Stimulated activated CD4-positive, alpha-beta T cell treated with anti-CD3 and anti-CD28 coated beads, Interleukin-2, amount 100 ng/mL, for 24 hours (primary cell): ENCODE results near the gene ZNF521.

Experiments used
- DNase-seq, 2 donors: peaks; one replicate each; pipeline ENCODE4 v3.0.0-alpha.2; 2020

Gene ZNF521

DNA sequence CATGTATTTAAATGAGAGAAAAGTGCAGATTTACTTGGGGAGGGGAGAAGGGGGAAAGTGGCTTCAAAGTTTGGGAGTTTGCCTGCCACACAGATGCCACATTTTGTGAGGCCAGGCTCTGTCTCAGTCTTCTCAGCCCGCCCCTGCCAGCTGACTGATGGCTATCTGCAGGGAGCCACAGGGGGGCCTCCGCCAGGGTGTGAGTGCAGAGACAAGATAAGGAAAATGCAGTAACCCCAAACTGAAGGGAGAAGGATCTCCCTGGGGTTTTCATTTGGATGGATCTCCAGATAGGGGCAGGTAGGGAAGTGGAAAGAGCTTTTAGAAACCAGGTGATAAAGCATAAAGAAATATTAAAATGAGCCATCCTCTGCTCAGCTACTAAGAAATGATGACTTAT lies 128.8 kb downstream of the ZNF521 start:
- no peak for DNase-seq

DNA sequence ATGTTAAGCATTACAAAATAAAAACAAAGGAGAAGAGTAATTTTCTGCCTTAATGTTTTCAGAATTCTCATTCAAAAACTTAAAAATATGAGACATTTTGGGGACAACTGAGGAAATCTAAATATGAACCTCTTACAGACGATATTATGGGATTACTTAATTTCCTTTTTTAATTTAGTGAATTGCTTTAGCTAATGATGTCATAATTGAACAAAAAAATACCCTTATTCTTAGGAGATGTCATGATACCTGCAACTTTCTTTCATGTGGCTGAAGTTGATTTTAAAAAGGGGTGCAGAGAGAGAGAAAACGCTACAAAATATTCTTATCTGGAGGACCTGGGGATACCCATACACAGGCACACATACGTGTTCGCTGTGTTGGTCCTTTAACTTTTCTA lies 129.3 kb downstream of the ZNF521 start:
- no peak for DNase-seq

DNA sequence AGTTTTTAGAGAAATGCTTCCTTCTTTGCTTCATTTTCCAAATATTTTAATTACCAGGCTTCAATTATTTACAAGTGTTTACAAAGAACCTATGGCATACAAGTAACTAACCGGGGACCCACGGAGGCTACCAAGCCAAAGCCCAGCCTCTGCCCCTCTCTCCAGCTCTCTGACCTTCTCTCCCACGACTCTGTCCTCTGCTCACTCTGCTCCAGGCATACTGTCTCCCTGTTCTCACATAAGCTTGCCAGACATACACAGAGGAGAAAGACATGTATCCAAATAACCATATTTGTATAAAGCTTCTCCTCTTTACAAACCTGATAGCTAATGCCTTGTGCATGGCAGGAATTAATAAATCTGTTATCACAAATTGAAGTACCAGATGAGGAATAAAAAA lies 141.3 kb downstream of the ZNF521 start:
- no peak for DNase-seq

DNA sequence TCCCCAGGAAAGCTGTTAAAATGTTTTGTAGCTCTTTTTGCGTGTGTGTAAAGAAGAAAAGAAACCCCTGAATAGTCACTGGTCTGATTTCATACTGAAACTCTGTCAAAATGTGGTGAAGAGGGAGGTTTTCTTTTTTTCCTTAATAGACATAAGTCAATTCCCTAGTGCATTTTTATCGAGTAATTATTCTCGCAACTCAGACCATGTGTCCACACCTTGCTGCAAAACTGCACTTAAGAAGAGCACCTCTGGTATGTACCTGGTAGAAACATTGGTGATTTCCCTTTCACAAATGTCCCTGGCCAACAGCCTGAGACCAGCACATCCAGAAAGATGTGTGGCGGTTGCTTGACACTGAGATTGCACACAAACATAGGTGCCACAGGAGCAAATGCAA lies 159.9 kb downstream of the ZNF521 start:
- DNase-seq, result no peak

DNA sequence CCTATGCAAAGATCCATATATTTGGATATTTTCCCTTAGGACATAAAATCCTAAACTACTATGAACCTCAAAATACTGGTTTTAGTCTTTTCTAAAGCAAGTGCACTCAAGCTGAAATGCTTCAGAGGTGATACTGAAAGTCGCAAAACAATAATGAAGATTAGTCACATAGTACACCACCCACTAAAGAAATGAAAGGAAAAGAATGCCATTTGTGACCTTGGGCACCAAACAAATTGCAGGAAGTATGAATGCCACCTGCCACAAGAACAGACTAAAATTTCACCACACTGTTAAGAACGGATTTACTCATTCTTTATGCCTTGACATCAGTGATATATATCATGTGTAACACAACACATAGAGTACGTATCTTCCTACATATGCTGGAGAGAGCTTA lies 161.5 kb downstream of the ZNF521 start:
- no peak for DNase-seq

DNA sequence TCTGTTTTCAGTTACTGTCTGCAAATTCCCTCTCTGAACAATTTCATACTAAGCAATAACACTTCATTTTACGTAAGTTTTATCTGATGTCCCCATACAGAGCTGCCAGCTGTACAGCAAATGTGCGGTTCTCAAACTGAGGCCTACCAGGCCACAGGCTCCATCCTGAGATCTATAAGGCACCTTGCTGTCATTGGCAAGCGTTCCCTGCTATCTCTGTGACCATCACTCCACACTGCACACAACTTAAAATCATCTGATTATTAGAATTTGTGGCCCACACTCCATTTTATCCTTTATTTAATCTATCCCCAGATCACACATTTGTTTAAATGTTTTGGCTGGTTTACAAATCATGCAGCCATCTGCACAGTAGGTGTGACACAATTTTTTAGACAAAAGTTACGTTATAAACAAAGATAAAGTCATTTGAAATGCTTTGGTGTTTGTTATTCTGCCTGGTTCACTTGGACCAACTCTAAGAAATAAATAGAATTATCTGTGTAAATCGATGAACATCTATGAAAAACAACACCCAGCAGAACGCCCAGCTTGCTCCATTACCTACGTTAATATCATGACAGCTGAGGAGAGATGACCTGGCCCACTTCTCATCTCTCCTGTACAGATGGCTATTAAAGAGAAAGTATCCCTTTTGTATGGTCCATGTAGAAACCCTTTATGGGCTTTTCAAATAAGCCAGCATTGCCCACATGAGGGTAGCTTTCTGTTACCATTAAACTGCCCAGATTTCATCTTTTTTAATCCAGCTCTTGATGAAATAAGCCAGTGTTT lies 162.4 kb downstream of the ZNF521 start:
- DNase-seq, result no peak

DNA sequence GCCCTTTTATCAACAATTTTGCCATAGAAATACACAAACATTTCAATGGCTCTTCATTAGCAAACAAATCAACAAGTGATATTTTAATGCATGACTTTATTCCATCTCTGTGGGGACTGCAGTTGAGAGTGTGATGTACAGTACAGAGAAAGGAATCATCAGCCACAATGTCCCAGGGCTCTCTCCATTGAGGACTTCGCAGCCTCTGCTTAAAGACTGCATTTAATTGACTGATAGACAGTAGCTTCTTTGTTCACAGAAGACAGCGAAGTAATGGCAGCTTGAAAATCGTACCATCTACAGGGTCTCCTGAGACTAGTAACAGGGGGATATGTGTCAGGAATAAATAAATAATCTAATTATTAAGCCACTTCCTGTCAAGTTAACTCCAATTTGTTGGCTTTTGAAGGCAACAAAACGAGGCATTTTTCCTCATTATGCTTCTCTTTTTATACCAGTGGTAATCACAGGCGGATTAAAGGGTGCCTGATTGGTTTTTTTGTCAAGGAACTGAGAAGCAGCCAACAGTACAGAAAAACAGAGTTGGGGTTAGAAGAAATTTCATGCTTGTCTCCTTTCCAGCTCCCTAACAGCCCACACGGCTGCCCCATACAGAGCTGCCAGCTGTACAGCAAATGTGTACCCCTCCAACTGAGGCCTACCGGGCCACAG lies 164.3 kb downstream of the ZNF521 start:
- no peak for DNase-seq

DNA sequence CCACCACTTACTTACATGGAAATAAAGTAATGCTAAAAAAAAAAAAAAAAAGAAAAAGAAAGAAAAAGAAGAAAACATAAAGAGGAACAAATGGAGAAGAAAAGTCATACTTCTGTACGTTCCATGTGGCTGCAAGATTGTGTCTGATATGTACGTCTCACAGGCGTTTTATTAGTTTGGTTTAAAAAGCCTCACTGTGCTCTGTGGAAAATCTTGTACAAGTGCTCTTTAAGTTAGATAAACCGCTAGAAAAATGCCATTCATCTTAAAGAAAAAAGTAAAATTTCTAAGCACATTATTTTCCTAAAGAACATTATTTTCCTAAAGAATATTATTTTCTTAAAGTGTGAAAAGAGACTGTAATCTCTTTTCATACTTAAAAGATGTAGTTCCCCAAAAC lies 165.1 kb downstream of the ZNF521 start:
- no peak for DNase-seq

DNA sequence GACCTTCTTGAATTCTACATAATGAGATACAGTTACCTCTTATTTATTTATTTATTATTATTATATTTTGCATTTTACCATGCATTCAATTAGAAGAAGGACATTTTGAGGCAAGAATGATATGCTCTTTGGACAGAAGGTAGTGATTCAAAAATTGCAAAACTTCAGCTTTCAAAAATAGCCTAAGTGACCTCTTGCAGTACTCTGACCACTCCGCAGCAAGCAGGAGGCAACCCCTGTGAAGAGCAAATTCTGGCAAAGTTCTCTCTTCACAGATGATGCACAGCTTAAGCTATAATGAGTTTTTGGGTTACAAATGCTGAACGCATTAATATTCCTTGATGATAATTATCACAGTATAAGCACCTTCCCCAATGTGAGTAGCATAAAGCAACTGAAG lies 170.0 kb downstream of the ZNF521 start:
- DNase-seq, result no peak

DNA sequence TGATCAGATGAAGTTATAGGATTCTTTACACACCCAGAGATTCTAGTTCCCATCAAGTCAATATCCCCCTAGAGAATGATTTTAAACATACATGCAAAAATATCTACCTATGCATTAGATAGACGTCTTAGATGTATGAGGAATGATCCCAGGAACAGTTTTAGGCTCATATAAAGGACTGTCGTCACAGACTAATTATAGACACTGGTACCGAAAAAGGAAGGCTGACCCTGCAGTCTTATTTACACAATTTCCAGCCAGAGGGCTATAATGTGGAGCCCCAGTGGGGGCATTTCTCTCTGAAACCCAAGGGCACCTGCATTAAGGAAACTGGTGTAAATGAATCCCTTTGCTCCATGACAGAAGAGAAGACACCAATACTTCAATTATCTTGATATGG lies 170.4 kb downstream of the ZNF521 start:
- no peak for DNase-seq

DNA sequence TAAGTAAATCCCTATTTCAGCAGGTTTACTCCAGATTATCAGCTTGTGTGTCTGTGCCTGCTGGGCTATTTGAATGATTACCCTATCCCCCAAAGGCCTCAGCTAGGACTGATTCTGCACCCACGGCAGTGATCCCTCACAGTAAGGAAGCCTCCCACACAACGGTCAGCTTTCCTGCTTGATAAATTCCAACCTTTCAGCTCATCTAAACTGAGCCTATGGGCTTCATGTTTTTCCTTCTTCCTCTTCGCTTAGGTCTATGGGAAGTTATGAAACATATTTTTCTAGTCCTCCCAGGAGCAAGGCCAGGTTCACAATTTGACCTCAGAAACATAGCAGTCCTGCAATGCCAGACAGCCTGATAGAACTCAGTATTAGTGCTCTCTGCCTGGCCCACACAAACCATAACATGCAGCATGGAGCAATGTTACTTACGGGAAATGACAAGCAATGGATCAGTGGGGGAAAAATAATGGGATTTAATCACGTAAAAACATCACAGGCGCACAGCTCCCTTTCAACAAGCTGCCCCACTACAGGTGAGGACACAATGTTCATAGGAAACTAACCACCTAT lies 170.9 kb downstream of the ZNF521 start:
- DNase-seq, result no peak

DNA sequence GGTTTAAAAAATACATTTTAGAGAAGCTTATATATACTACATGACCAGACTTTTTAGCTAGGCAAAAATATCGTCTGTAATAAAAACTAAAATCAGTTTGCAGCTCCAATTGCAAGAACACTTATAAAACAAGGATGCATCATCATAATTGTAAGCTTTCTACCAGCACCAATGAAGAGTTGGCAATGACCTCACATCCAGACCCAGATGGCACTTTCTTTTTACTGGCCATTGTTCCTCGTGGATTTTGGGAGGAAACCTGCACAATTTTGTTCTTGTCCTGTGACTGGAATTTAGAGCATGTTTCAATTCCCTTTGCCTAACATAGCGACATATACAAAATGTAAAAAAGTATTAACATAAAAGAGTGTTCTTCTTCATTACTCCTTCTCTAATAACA lies 174.3 kb downstream of the ZNF521 start:
- DNase-seq, result no peak

DNA sequence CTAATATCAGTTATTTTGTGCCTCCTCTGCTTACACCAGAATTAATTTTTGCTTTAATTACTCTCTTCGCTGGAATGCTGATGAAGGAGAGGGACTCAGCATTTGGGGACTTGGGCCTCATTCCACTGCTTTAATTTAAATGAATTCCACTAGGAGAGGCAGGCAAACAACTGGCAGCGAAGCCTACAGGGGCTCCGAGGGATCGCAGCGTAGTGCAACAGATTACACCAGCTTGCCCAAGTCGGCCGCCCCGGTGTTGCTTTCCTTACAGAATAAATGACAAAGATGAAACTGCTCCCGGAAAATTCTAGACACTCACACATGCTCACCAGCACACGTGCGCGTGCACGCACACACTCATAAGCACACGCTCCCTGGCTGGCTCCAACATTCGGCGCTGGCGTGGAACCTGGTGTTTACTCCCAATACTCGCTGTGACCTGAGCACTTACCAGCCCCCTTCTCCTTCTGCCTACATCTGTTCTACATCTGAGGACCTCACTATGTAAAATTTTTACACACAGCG lies 175.4 kb downstream of the ZNF521 start:
- DNase-seq, result no peak

DNA sequence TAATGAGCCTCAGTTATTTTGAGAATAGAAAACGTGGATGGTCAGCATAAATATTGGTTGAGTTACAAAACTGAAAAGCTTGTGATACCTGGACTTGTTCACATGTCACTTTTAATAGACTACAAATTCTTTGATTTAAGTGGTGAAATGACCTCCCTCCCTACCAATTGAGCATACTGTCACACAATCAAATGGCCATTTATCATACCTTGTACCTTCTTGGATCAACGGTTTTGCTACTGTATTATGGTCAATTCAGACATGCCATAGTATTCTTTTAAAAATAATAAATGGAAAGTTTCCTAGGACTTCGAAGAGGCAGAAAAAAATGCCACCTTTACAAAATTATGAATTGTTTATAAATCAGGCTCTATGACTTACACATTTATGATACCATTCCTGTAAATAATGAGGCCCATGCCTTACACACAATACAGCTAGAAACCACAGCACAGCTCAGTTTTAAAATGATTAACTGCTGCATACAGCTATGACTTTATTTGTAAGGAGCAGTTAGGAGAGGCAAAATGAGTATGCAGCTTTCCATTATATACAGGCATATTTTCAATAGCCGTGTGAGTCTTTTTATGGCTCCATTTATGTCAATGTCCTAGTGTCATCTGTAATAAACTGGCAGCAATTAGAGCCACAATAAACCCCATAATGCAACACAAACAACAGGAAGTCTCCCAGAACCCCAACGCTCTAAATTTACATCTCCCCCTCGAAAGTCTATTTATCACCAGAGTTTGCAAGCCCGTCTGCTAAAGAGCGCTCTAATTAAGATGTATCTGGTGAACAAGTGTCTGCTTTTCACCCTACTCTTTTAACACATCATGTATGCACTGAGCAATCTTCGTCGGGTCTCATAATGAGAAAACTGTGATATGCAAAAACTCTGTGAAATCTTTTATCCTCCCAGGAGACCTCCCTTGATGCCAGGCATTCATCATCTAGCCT lies 176.1 kb downstream of the ZNF521 start:
- no peak for DNase-seq

DNA sequence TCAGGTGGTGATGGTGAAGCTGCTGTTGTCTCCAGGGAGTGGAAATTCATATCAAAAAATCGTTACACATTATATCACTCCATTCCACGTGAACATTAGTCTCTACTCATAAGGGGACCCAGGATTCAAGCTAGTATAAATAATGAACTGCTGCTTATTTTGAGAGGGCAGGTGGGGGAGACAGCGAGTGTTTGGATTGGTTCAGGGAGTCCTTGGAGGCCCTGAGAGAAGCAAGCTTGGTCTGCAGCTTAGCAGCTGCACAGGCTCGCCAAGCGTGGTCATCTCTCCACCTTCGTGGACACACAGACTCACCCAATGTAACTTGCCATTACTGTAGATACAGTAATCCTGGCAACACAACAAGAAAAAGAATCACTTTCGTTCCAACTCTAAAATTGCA lies 177.6 kb downstream of the ZNF521 start:
- DNase-seq, result no peak

DNA sequence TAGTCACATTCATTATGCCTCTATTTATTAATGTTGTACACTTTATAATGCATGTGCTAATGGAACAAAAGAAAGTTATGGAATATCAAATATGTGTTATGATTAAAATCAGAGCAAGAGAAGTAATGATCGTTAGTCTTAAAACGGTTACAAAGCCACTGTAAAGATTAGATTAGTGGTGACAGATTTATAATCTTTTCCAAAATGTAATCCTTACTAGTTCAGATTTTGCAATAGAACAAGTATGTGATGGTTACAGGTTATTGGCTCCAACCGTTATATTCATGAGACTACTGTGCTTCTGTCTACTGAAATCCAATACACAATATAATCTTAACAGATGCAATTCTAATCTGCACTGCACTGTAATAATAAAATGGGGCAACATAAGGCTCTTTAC lies 180.6 kb downstream of the ZNF521 start:
- no peak for DNase-seq

DNA sequence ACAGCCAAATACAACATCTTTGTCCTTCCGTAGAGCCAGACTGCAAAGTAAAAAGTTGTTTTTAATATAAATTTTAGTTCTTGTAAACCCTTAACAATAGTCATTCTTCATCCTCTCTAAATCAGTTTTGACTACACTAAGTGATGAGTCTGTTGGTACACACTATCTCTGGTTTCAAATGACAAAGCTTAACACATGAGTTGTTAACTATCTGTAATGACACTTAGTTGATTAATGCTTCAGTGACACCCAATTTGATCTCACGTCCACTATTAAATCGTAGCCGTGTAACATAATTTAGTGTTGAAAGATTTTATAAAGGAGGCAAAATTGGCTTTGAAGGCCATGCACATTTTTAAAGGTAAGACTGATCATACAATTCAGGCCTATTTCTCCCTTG lies 181.6 kb downstream of the ZNF521 start:
- DNase-seq, result no peak

DNA sequence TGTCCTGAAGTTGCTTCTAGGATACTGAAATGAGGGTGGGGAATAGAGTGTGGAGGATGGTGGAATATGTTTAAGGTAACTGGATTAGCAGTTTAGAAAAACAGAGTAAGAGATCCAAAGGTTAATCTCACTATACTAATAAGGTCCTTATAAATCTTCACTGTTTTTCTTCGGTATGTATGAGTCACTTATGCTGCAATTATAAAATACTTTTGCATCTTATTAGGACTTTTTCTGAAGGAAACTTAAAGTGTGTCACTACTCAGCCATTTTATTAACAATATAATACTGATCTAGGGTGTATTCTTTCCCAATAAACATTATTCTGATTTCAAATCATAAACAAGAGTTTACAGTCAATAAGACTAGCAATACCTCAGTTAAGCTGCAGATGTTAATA lies 182.3 kb downstream of the ZNF521 start:
- no peak for DNase-seq

DNA sequence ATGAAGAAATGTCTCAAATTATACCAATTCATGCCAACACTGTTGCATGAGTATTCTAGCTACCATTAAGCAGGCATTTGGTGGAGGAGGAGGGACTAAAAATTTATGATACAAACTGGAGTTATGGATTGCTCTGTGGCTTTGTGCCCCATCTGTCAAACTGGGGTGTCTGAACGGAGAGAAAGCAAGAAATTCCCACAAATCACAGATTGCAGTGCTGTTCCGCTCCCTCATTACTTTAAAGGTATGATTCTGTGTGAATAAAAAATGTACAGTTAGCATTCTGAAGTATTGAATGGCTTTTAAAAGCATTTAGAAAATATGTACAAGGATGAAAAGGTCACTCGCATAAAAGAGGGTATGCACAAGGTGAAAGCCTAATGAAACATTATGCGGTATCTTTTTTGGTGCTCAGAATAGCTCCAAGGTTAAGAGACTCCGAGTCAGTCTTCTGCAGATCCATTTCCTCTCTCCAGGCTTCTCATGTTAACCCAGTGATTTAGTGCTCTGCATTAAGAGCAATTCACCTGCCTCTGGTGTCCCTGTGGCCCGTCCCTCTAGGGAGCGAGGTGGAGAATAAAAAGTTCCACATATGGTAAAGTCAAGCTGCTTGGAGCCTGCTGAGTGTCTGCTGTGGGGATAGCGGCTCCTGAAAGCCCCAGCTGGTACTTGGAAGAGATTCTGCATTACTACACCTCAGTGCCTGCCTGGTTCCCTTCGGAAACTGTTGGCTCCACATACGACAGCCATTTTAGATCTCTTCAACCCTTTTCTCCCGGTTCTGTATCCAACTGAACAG lies 184.2 kb downstream of the ZNF521 start:
- DNase-seq, result no peak

DNA sequence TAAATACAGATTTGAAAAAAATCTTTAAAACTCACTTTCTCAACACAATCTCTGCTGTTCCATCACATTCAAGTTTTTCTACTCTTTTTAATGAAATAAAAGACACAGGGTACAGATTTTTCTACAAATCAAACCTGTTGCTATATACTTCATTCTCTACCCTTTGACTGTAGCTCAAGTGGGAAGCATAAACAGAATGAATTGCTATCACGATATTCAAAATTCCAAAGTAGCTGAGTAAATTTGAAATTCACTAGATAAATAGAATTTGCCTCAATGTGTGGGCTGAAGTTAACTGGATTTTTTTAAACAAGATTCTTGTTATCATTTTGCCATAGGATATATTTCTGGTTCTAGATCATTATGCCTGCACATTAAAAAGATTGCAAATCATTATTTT lies 185.9 kb downstream of the ZNF521 start:
- no peak for DNase-seq

DNA sequence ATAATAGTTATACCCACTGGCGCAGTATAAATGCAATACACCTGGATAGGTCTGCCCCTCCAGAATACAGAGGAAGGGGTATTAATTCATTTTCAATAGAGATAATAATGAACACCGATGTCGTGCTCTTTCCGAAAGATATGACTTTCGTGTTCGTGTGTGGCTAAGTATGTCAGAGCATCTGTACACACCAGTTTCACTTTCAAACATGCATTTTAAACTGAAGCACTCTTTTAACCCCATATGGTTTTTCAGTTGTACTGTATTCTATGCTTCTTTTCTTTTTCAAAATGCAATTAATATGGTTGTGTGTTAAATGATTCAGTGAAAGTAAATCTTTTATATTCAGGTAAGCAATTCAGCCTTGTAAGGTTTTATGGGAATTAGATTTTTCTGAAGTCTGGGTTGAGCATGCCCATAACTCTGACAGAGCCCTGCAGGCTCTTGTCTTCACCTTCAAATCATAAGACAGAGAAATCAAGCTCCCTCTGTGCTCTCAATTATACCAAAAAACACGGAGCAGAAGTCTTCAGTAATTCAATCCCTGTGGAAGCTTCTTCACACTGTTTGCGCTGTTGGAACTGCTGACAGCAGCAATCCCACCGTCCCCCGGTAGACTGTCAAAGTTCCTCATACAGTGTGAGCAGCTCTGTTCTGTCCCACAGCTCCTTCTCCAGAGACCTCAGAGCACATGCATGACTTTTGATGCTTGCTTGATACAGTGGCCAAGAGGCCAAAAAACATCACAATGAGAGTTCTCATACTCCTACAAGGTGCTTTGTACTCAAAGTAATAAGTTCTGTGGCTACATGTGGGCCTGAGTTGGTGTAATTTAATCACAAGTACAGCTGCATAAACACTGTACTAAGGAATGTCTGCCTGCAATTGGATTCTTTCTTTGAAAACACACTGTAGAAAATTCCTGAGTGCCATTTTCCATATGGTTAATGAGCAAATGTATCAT lies 186.8 kb downstream of the ZNF521 start:
- no peak for DNase-seq
